SKM-1 (cell line): Measurements from ENCODE around the gene MTX2.

Source experiments
- DNase-seq: peaks from one replicate; lab custom pipeline; 2025; ENCODE audit not compliant: unreplicated experiment; lab: John Stamatoyannopoulos, UW

Gene MTX2

GRCh38 chr2:176269319-176270099 lies at the start of gene MTX2:
Gene MTX2, plus strand, starts transcription at chr2:176269442. Its CDS starts 188 bp downstream, at chr2:176269630.
- peak; percentile 26 for DNase-seq

- no peak for DNase-seq
Observed at GRCh38 chr2:176227874-176228273, 41.4 kb upstream of the MTX2 start.

GRCh38 chr2:176234156-176234555 lies 35.1 kb upstream of the MTX2 start:
- no peak for DNase-seq

GRCh38 chr2:176234940-176235339 lies 34.3 kb upstream of the MTX2 start:
- DNase-seq: no peak

GRCh38 chr2:176237456-176237855 lies 31.8 kb upstream of the MTX2 start:
- no peak for DNase-seq

GRCh38 chr2:176239031-176239430 lies 30.2 kb upstream of the MTX2 start:
- DNase-seq: no peak

GRCh38 chr2:176240301-176240700 lies 28.9 kb upstream of the MTX2 start:
- DNase-seq: no peak

GRCh38 chr2:176242276-176242675 lies 27.0 kb upstream of the MTX2 start:
- no peak for DNase-seq

GRCh38 chr2:176246331-176246730 lies 22.9 kb upstream of the MTX2 start:
- no peak for DNase-seq

GRCh38 chr2:176247859-176248258 lies 21.4 kb upstream of the MTX2 start:
- no peak for DNase-seq

- DNase-seq: no peak
Observed at GRCh38 chr2:176251928-176252327, 17.3 kb upstream of the MTX2 start.

- no peak for DNase-seq
Observed at GRCh38 chr2:176260689-176261088, 8.6 kb upstream of the MTX2 start.

- DNase-seq: no peak
Observed at GRCh38 chr2:176261136-176261535, 8.1 kb upstream of the MTX2 start.

GRCh38 chr2:176268976-176269318 lies 295 bp upstream of the MTX2 start:
- DNase-seq: no peak

GRCh38 chr2:176270100-176270750 lies 983 bp downstream of the MTX2 start:
- DNase-seq: no peak

- DNase-seq: no peak
Observed at GRCh38 chr2:176272870-176273459, 3.7 kb downstream of the MTX2 start.

GRCh38 chr2:176278927-176279326 lies 9.7 kb downstream of the MTX2 start:
- no peak for DNase-seq

GRCh38 chr2:176280156-176280555 lies 10.9 kb downstream of the MTX2 start:
- DNase-seq: no peak

- no peak for DNase-seq
Observed at GRCh38 chr2:176280867-176281658, 11.8 kb downstream of the MTX2 start.

GRCh38 chr2:176283291-176284068 lies 14.2 kb downstream of the MTX2 start:
- DNase-seq: no peak
